NCI-H128 (cell line): ENCODE results near the gene TRIM31.
"Not testable (repeated sequence)": the region's sequence is repeated elsewhere in the genome, so short reads cannot be mapped to it uniquely, and the experiment has no call there.

Experiments used
- DNase-seq: peaks from one replicate; lab custom pipeline; 2025; ENCODE audit not compliant: unreplicated experiment; lab: John Stamatoyannopoulos, UW

Gene TRIM31

DNA sequence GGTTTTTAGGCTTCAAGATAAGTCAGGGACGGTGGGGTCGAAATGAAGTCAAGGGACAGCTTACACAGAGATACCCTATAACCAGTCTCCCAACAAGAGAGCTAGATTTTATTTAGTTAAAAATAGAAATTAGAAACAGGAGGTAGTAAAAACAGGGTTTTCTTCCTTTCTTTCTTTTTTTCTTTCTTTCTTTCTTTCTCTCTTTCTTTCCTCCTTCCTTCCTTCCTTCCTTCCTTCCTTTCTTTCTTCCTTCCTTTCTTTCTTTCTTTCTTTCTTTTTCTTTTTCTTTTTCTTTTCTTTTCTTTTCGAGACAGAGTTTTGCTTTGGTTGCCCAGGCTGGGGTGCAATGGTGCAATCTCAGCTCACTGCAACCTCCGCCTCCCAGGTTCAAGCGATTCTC, 5.8 kb upstream of the TRIM31 start:
- DNase-seq: not testable (repeated sequence)

DNA sequence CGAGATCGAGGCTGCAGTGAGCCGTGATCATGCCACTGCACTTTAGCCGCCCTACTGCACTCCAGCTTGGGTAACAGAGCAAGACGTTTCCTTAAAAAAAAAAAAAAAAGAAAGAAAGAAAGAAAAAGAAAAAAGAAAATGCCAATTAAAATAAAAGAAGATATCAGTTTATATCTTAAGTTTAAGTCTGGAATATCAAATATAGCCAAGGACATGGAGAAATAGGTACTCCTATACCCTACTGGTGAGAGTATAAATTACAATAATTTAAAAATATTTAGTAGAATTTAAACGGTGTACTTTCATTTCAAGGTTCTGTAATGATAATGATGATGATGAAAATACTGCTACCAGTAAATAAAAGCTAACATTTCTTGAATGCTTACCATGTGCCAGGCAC, 3.8 kb upstream of the TRIM31 start:
- no peak for DNase-seq

DNA sequence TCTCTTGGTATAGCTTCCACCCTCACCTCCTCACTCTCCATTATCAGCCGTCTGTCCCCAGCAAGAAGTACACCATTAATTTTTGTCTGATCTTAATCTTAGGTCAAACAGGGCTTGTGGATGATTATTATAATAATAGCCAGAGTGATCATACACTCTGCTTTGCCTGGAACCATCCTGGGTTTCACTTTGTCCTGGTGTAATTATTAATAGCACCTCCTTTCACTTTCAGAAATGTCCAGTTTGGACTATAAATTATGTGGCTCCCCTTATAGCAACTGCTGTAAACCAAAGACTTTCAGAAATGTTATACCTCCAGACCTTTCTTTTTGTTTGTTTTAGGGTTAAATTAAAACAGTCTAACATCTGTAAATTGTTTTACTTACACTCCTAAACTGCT, 951 bp upstream of the TRIM31 start:
- no peak for DNase-seq

DNA sequence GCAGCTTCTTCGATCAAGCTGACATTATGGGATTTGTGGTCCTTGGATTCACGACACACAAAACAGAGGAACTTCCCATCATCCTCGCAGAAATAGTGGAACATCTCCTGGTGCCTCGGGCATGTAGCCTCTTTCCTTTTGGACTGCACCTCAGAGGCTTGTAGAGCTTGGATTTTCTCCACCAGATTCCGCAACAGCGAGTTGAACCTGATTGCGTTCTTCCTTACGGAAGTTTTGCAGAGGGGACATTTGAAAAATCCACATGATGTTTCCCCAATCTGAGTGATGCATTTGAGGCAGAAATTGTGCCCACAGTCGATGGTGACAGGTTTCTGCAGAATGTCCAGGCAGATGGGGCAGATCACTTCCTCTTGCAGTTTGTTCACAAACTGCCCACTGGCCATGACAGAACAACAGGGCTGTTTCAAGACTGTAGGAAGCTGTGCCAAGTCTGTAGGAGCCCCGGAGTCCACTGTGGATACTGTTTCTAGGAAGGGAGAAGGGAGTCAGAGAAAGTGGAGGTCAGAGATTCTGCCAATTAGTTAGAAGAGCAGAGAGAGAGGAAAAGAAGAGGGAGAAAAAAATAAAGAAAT, 392 bp downstream of the TRIM31 start:
- DNase-seq: no peak

DNA sequence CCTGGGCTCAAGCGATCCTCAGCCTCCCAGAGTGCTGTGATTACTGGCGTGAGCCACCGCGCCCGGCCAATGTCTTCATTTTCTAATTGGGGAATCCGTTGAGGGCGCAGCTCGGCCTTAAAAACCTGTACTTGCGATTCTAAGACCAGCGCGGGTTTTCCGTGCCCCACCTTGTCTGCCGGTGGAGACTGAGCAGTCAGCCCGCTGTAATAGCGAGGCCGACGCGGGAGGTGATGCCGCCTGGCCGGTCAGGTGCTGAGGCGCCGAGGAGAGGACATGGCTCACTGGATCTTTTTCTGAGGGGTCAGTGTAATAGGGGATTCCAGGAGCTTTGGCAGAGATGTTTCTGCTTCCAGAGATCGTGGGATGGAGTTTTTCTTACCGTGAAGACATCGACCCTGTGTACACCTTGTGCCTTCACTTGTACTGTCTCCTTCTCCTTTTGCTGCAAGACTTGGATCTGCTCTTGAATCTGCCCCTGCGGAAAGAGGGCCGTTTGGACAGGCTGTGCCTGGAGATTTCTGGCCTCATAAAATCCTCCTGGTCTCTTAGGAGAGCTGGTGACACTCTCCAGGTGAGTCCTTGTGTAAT, 1.5 kb downstream of the TRIM31 start:
- no peak for DNase-seq

DNA sequence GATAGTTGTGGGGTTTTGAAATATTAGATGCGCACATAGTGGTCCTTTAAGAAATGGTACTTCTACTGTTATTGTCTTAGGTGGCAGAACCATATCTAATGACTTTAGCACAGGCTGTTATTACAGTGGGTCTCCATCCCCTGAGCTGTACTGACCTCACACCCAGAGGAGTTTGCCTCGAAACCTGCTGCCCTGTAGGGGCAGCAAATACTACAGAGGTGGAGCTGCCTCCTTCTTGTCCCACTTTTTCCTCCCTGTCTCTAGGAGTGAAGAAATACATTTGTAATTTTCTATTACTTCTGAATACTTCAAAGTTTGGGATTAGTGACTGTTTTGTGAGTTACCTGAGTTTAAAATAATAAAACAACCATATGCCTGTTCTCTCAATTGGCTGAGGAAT, 8.2 kb downstream of the TRIM31 start:
- no peak for DNase-seq

DNA sequence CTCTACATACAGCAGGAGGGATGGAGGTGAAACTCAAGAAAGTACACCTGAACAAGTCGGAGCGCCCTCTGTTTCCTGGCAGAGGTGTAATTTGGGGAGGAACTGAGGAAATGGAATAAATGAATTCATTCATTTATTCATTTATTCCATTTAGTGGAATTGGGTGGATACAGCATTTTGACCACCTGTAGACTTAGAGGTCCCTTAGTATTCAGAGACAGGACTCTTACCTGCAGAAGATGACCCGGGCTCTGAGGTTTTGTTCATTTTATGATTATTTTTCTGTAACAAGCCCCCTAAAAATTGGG, 9.1 kb downstream of the TRIM31 start:
- no peak for DNase-seq

DNA sequence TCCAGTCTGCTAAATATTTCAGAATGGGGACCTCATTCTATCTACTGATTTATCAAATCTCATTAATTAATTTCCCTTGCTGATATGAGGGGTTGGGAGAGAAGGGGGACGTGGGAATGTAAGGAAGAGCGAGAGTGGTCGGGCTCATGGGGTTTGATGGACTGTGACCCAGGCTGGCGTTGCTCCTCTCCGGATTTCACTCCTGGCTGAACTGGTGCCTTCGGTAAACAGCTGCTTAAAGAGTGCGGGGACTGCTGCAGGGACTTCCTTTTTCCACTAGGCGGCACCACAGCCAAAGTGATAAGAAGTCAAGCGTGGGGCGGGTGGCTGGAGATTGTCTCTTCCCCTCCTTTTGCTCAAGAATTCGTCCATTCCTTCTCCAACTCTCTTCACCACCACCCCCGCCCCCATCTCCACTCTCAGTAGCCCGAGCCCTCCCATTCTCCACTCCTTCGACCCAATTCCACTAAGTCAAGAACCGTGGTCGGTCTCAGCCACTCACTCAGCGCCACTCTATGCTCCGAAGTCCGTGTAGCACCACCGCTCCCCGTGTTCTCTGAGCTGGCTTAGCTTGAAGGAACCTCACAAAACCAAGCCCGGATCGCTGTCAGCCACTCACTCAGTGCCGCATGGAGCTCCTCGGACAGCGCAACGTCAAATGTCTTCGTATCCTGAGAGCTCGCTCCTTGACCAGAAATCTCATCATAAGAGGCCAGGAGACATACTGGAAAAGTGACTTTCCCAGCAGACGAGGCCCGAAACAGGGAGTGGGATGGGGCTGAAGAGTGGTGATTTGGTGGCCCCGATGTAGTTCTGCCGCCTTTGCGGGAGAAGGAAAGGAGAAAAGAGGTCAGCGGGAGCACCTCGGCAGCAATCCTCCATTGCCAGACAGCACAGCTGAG, 9.7 kb downstream of the TRIM31 start:
- DNase-seq: peak; percentile 37

DNA sequence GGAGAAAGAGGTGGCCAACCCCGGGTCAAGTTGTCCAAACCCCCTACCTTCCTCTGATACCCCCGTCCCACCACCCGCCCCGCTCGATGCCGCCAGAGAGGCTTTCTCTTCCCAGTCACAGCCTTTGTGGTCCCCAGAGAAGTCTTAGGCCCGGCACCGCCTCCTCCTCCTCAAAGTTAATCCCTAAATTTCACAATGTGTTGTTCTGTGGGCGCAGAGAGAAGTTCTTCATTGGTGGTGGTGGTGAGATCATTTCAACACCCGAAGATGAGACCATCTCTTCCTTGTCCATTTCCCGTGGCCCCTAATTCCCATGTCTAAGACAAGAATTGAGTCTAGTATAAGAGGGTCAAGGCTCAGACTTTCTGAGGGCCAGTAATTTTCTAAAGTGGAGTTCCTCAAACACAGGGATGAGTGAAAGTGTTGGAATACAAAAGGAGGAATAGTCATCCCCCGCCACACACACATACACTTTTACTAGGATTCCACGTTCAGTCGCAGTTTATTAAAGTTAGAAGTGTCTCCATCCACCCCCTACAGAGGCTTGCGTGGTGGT, 10.4 kb downstream of the TRIM31 start:
- no peak for DNase-seq

DNA sequence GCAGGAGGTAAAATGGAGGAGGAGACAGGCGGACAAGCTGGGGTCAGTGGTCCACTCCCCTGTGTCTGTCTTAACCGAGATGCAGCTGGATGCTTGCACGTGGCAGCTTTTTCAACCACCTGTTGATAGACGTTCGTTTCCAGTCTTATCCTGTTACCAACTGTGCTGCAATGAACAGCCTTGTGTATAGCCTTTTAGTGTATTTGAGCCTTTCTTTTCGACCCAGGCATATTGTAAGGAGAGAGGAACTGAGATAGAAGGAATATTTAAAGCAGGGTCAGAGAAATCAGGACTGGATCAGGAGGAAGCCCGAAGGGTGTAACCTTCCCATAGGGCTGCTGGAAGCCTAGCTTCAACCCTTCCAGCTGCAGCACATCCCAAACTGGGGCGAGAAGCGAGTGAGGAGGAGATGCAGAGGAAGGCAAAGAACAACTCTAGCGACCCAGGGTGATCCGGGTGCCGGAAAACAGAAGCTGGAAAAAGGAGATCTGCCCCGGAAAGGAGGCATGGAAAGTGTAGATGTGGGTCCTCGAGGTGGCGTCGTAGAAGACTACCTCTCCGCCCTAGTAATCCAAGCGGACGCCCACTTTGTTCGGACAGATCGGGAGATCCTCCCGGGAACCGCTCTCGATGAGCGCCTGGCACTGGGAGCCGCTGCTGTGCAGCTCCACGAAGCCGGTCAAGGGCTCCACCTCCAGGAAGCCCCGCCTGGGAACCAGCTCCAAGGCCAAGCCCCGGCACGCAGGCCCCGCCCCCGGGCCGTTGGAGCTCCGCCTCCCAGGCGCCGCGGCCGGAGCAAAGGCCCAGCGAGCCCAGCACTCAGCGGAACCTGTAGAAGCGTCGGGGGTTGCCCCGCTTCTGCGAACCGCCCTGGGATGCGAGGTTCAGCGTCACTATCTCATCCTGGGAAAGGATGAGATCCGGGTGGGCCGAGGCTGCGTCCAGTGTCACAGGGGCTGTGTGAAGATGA, 11.2 kb downstream of the TRIM31 start:
- peak; percentile 15 for DNase-seq

DNA sequence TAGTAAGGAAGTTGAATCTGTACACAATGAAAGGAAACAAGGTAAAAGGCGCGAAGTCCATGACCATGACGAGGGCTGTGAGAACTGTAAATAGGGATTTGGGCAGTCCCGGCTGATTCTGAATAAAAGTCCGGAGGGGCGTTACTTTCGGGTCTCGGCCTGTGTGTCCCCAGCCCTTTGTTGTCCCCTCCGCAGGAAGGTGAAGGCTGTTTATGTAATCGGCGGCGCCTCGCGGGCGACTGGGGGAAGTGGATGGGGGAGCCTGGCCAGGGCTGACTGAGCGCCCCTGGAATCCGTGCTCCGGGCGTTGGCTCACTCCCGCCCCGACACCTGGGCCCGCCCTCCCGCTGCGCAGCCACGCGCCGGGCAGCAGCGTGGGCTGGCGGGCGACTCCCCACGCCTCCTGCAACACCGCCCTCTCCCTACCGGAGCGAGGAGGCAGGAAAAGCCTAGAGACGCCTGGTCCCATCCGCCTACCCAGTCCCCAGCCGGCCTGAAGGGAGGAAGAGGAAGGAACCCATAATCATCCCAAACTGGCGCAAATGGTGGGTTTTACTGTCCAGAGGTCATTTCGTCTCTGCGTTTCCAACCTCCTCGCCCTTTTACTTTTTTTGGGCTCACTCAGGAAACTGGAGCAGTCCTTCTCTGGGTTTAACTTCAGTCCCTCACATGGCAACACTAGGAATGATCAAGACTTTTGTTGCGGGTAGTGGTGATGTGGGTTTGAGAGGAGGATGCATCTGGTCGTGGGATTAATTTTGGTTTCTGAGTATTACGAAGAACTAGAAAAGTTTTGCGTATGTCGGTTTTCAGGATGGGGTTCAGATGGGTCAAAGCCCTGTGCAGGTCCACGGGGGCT, 12.1 kb downstream of the TRIM31 start:
- no peak for DNase-seq

DNA sequence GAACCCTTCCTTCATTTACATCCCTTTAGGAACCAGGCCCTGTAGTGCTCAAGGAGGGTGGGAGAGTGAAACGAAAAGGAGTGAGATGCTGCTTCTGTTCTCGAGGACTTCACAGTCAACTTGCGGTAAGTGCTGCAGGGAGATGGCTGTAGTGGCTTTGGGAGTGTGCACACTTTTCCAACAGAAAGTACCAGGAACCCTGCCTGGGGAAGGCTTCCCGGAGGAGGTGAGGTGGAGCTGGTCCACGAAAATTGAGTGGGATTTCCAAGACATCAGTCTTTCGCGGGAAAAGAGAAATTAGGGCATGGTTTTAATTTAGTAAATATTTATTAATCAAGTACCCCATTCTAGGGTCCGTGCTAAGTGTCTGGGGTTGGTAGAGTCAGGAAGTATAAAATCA, 12.7 kb downstream of the TRIM31 start:
- no peak for DNase-seq

DNA sequence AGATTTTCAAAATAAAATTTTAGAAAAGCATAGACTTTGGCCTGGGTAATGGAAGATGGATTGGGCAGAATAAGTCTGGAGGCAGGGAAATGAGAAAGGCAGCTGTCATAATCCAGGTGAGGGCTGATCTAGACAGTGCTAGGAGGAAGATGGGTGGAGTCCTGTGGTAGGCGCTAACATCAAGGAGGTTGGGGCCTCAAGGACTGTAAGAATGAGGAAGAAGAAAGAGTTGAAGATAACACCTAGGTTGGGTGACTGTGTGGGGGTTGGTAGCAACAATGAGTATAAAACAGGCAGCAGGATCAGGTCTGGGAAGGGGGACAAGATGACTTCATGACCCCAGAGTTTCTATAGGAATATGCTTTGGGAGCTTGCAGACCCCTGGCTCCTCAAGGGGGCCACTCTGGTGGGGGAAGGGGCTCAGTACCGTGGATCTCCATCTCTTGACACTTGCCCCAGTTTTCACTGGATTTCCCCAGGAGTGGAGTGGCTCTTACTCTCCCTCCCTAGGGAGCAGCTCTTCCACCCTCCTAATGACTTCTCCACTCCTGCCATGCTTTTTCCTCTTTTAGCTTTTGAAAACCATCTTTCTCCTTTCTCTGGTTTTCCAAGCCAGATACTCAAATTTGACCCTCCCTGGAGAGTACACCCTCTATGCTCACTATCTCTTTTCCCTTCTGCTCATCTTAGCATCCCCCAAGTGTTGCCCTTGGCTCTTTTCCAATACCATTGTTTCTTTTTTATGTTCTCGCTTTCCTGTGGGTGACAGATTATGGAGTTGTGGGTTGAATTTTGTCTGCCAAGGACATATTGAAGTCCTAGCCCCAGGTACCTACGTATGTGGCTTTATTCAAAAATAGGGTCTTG, 14.8 kb downstream of the TRIM31 start:
- no peak for DNase-seq

DNA sequence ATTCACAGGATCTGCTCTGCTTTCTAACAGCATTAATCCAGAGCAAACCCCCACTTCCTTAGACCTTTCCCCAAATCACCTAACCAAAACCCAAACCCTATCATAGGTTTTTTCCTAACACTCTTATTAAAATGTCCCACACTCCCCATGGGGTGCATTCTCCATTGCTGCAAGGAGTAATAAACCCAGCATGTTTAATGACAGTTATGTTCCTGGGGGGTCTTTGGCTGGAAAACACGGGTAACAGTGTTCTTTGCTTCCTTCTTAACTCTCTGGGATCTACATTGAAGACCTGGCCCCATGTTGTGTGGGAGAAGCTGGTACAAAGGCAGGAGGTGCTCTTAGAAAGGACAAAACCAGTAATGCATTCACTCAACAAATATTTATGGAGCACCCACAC, 16.1 kb downstream of the TRIM31 start:
- no peak for DNase-seq

DNA sequence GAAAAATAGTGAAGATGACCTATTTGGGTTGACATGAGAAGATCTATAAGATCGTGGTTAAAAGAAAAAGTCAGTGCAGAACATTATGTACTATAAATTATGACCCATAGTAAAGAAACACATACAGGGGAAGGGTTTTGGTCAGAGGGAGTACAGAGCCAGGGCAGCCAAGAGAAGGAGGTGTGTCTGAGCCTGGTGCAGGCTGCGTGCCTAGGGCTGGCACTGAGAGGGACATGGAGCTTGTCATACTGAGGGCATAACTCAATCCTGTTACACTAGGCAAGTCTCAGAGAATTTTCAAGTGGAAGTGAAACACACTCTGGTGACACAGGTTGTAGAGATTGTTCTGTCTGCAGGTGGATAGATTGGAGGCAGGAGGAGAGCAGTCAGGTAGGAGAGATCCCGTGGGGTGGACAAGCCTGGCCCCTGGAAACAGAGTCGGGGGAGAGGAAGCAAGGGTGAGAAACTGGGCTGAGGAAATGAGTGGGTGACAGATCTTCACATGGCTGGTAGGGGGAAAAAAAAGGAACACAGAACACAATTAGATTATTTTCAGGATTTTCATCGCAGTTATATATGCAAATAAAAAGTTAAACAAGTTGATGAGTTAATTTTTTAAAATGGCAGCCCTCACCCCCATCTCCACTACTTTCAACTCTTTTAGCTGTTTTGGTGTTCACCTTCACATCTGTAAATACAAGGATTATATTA, 18.8 kb downstream of the TRIM31 start:
- DNase-seq: no peak

DNA sequence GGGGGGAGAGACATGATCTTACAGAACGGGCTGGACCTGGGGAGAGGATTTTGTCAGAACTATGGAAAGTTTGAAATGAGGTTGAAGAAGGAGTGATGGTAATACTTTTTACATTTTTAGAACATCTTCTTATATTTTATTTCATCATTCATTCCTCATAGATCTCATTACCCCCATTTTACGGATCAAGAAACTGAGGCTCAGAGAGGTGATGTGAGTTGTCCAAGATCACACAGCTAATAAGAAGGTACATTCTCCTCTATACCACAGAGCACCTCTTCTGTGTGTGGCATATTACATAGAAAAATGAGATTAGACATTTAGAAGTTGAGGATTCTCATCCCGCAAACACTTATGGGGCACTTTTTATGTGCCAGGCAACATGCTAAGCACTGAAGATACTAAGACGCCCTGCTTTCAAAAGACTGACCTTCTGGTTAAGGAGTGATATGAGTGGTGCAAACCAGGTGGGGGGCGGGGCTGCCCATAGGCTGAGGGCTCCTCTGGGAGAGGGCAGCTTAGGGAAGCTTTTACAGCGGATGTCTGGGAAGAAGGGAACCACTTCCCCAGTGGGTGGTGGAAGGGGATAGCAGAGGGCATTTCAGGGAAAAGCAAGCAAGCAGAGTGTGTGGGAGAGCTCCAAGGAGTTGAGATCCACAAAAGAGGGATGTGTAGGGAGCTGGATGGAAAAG, 19.9 kb downstream of the TRIM31 start:
- no peak for DNase-seq

DNA sequence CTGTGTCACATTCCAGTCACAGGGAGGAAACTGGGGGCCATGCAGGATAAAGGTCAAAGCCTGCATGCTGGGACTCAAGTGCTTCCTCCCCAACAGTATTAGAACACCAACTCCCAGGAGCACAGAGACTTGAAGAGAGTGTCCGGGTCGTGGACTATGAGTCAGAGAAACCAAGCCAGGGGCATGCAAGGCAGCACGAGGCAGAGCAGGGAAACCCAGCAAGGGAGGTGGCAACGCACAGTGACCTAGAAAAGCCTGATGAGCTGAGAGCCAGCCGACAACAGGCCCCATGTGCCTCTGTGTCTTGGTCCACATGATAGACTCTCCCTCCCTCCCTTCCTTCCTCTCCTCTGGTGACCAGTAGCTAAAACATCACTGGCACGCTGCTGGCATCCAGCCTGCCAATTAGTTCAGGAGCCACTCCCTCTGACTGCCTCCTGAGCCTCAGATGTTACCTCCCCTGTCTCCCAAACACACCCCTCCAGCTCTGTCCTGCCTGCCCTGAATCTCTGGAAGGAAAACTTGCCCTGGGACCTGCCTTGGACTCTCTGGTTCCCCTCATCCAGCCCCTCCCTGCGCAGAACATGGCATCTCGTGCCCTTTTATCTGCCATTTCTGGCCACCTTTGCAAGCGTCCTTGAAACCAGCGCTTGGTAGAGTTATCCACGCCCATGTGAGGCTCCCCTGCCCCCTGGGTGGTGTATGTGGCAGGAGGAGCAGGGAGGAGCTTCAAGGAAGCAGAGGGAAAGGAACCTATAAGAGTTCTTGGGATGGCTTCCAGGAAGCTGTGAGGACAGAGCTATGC, 21.1 kb downstream of the TRIM31 start:
- DNase-seq: no peak
